Panc1 (cell line): ENCODE results near the gene STOX2. TPM values are rescaled to one million over a fixed set of nuclear protein-coding genes. Genes with fewer than 3 reads are reported as not detected.

ENCODE experiments used
- ATAC-seq: fragments of 200-7000 bp; cut with Tn5 transposase; 2 replicates; pipeline ENCODE4 v1.9.1; 2020; ENCODE audit warnings: mild to moderate bottlenecking, moderate library complexity
- BruUV-seq: library from RNA; stranded (reverse); fragments of 400-500 nt; replicated peaks from 2 replicates; lab custom pipeline; 2021; lab: Mats Ljungman, UMichigan
- CTCF ChIA-PET: fragments of 300-600 bp; sonication (Branson Sonifier 250); formaldehyde crosslinking; loops from one replicate; lab custom pipeline; 2022; ENCODE audit warnings: antibody characterized with exemption; lab: Charles Lee
- POLR2A ChIA-PET: fragments of 300-600 bp; sonication (Branson Sonifier 250); formaldehyde crosslinking; loops from one replicate; lab custom pipeline; 2022; ENCODE audit warnings: antibody characterized with exemption; lab: Charles Lee
- DNase-seq: peaks from one replicate; pipeline ENCODE4 v3.0.0-alpha.2; 2010; ENCODE audit warnings: low read depth, low spot score
- H3K27ac ChIP-seq: 2 replicates; pipeline ENCODE4 v1.5.1; 2011; ENCODE audit warnings: mild to moderate bottlenecking, low read length, inconsistent platforms
- H3K27me3 ChIP-seq: fragments of 200-500 bp; sonication (Bioruptor generic); 2 replicates; pipeline ENCODE4 v1.6.0; 2014; ENCODE audit warnings: low read length, inconsistent platforms; ENCODE audit not compliant: control insufficient read depth, insufficient read depth
- H3K36me3 ChIP-seq: fragments of 200-500 bp; sonication (Bioruptor generic); 2 replicates; pipeline ENCODE4 v1.5.1; 2014; ENCODE audit warnings: inconsistent platforms, mild to moderate bottlenecking, low read length, moderate library complexity; ENCODE audit not compliant: control insufficient read depth, insufficient read depth
- H3K4me1 ChIP-seq: 2 replicates; pipeline ENCODE4 v1.5.1; 2011; ENCODE audit warnings: inconsistent platforms, mild to moderate bottlenecking, low read length, moderate library complexity; ENCODE audit not compliant: control insufficient read depth, insufficient read depth
- H3K4me3 ChIP-seq, 2 experiments: 2 replicates each; pipeline ENCODE4 v1.5.1; 2011 to 2012; ENCODE audit warnings: low read depth in 2 of 2, low read length in 2 of 2, mild to moderate bottlenecking in 2 of 2, inconsistent platforms in 1 of 2, moderate library complexity in 1 of 2
- H3K9me3 ChIP-seq: fragments of 200-500 bp; sonication (Bioruptor generic); 2 replicates; pipeline ENCODE4 v1.5.1; 2014; ENCODE audit warnings: low read depth, mild to moderate bottlenecking, inconsistent platforms, low read length, moderate library complexity; ENCODE audit not compliant: control insufficient read depth, insufficient read depth
- POLR2AphosphoS5 ChIP-seq: IDR thresholded peaks from 2 replicates; pipeline ENCODE4 v1.6.1; 2012; ENCODE audit warnings: mild to moderate bottlenecking, low read depth, low read length, moderate library complexity
- REST ChIP-seq, 2 experiments: IDR thresholded peaks; 2 replicates each; pipeline ENCODE4 v1.6.1; 2011 to 2012; ENCODE audit warnings: low read depth in 2 of 2, control low read depth in 1 of 2, low read length in 1 of 2, mild to moderate bottlenecking in 1 of 2, moderate library complexity in 1 of 2; ENCODE audit not compliant: insufficient read depth in 1 of 2
- SIN3A ChIP-seq: IDR thresholded peaks from 2 replicates; pipeline ENCODE4 v1.6.1; 2012; ENCODE audit warnings: low read depth, mild to moderate bottlenecking, low read length, moderate library complexity, borderline replicate concordance; ENCODE audit not compliant: insufficient read depth
- TCF7L2 ChIP-seq: IDR thresholded peaks from 2 replicates; pipeline ENCODE4 v1.6.1; 2011; ENCODE audit warnings: mild to moderate bottlenecking, low read depth, low read length, inconsistent platforms
- in situ Hi-C: cut with HindIII; loops from 2 replicates; pipeline ENCODE4 v1.10.0; 2016; ENCODE audit warnings: low sequenced_read_pairs, low pct_unique_long_range_greater_than_20kb
- intact Hi-C: fragments of 100-400 bp; cut with micrococcal nuclease; formaldehyde crosslinking; loops from one replicate; pipeline ENCODE4 v1.10.0; 2022; ENCODE audit not compliant: unreplicated experiment
- total RNA-seq: library from RNA; stranded (reverse); gene quantifications from one replicate; pipeline ENCODE4 v1.2.1, GENCODE V29; 2021; ENCODE audit not compliant: unreplicated experiment
- TF ChIP-seq, protein P1 (sequence below): fragments of 450-650 bp; IDR thresholded peaks from 2 replicates; pipeline ENCODE4 v1.5.1; 2017; ENCODE audit warnings: mild to moderate bottlenecking

The STOX2 gene
- total RNA-seq, 1 experiment from 2014 or later, result 10.6 TPM

- H3K27me3 ChIP-seq, result no peaks in the 10 kb centered on the region
- no peak for TF ChIP-seq TCF7L2
- no peak for TF ChIP-seq SIN3A
- no peak for TF ChIP-seq REST (IDR thresholded peaks at IDR 0.05; ENCODE audit: insufficient read depth in 1 of 2, low read depth in 2 of 2, low read length in 1 of 2)
- no peaks in the 10 kb centered on the region for H3K36me3 ChIP-seq
- ChIA-PET CTCF (no interaction called here), POLR2A (interaction anchor here (0.6 kb wide), 1 partner anchor 156 kb away, joined by 3 read pairs; no protein-coding TSS in a partner anchor)
- ATAC-seq (no peak), DNase-seq (no peak)
- no peak overlapping the region for H3K27ac ChIP-seq
- H3K9me3 ChIP-seq, result no peaks in the 10 kb centered on the region
- BruUV-seq, result no TSS peak
- in situ Hi-C loops (no loop called here), intact Hi-C loops (no loop called here)
- no peak overlapping the region for H3K4me3 ChIP-seq
- H3K4me1 ChIP-seq, result no peaks in the 10 kb centered on the region
Observed at GRCh38 chr4:183863155-183863825, 41.8 kb upstream of the STOX2 start.

DNA sequence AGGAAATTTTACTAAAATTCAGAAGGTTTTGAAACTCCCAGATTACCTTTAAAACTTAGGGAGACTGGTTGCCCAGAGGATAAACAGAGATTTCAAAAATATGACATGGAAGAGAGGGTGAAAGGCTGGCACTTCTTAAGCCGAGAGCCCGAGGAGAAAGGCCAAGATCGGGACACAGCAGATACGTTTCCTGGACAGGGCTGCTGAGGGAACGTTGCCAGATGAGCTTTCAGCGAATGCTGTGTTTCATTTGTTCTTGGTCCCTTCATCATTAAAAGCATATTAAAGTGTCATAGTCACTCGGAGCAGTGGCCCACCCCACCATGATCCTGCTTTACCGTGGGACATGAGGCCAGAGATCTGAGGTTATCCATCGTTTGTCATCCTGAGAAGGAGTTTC is 37.9 kb upstream of the STOX2 start:
- POLR2A ChIA-PET, result no interaction called here
- no peak overlapping the region for H3K27ac ChIP-seq
- DNase-seq (no peak), ATAC-seq (no peak)
- no peaks in the 10 kb centered on the region for H3K27me3 ChIP-seq
- intact Hi-C loops, result no loop called here
- no peaks in the 10 kb centered on the region for H3K4me1 ChIP-seq
- H3K4me3 ChIP-seq, result no peak overlapping the region
- no TSS peak for BruUV-seq
- CTCF ChIA-PET, result interaction anchor here (0.5 kb wide), 1 partner anchor 24 kb away, joined by 9 read pairs; no protein-coding TSS in a partner anchor
- H3K9me3 ChIP-seq, result no peaks in the 10 kb centered on the region
- no peak for TF ChIP-seq REST (IDR thresholded peaks at IDR 0.05; ENCODE audit: insufficient read depth in 1 of 2, low read depth in 2 of 2, low read length in 1 of 2)
- TF ChIP-seq POLR2AphosphoS5, result no peak
- TF ChIP-seq TCF7L2, result no peak
- TF ChIP-seq SIN3A, result no peak
- TF ChIP-seq, protein P1, sequence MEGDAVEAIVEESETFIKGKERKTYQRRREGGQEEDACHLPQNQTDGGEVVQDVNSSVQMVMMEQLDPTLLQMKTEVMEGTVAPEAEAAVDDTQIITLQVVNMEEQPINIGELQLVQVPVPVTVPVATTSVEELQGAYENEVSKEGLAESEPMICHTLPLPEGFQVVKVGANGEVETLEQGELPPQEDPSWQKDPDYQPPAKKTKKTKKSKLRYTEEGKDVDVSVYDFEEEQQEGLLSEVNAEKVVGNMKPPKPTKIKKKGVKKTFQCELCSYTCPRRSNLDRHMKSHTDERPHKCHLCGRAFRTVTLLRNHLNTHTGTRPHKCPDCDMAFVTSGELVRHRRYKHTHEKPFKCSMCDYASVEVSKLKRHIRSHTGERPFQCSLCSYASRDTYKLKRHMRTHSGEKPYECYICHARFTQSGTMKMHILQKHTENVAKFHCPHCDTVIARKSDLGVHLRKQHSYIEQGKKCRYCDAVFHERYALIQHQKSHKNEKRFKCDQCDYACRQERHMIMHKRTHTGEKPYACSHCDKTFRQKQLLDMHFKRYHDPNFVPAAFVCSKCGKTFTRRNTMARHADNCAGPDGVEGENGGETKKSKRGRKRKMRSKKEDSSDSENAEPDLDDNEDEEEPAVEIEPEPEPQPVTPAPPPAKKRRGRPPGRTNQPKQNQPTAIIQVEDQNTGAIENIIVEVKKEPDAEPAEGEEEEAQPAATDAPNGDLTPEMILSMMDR, result no peak
- no peaks in the 10 kb centered on the region for H3K36me3 ChIP-seq
- in situ Hi-C loops, result no loop called here
